ENCODE measurements around the gene PCBD2.
"Not testable (repeated sequence)": the region's sequence is repeated elsewhere in the genome, so short reads cannot be mapped to it uniquely, and the experiment has no call there.

The PCBD2 gene

GRCh38 chr5:134904610-134905245, at the start of gene PCBD2:
Gene PCBD2 (plus strand): TSS chr5:134905131. CDS start chr5:134905140, 9 bp downstream.
- peak; percentile 55 for DNase-seq

GRCh38 chr5:134856465-134856864, 48.5 kb upstream of the PCBD2 start:
- DNase-seq: not testable (repeated sequence)

GRCh38 chr5:134857401-134857800, 47.5 kb upstream of the PCBD2 start:
- DNase-seq: no peak

GRCh38 chr5:134864707-134865106, 40.2 kb upstream of the PCBD2 start:
- DNase-seq: no peak

GRCh38 chr5:134873494-134873893, 31.4 kb upstream of the PCBD2 start:
- no peak for DNase-seq

- DNase-seq: peak; percentile 52
These were observed 30.7 kb upstream of the PCBD2 start, which contains the start of gene TXNDC15 for GRCh38 chr5:134873987-134874830. Gene TXNDC15 (plus strand): TSS chr5:134874371. CDS start chr5:134874428, 57 bp downstream.

GRCh38 chr5:134874831-134875655, 29.9 kb upstream of the PCBD2 start:
- DNase-seq: peak; percentile 20

- DNase-seq: no peak
These were observed 27.8 kb upstream of the PCBD2 start for GRCh38 chr5:134877159-134877558.

- no peak for DNase-seq
These were observed 26.5 kb upstream of the PCBD2 start for GRCh38 chr5:134878403-134878802.

GRCh38 chr5:134879456-134879855, 25.5 kb upstream of the PCBD2 start:
- DNase-seq: no peak

GRCh38 chr5:134880937-134881336, 24.0 kb upstream of the PCBD2 start:
- not testable (repeated sequence) for DNase-seq

GRCh38 chr5:134881711-134882110, 23.2 kb upstream of the PCBD2 start:
- not testable (repeated sequence) for DNase-seq

GRCh38 chr5:134887593-134888159, 17.3 kb upstream of the PCBD2 start:
- DNase-seq: no peak

- no peak for DNase-seq
These were observed 15.6 kb upstream of the PCBD2 start for GRCh38 chr5:134889335-134889734.

- no peak for DNase-seq
These were observed 13.5 kb upstream of the PCBD2 start for GRCh38 chr5:134891473-134891872.

- DNase-seq: no peak
These were observed 12.6 kb upstream of the PCBD2 start for GRCh38 chr5:134892282-134892681.

- no peak for DNase-seq
These were observed 12.0 kb upstream of the PCBD2 start for GRCh38 chr5:134892926-134893325.

- no peak for DNase-seq
These were observed 11.0 kb upstream of the PCBD2 start for GRCh38 chr5:134893748-134894505.

- DNase-seq: no peak
These were observed 2.7 kb upstream of the PCBD2 start for GRCh38 chr5:134902071-134902801.

GRCh38 chr5:134905246-134905996, 490 bp downstream of the PCBD2 start:
- peak; percentile 48 for DNase-seq

- DNase-seq: no peak
These were observed 1.9 kb downstream of the PCBD2 start for GRCh38 chr5:134906811-134907210.

All from NCI-H526 treated with DMSO at 0.1 percent for 48 hours (cell line).